Measurements from ENCODE around the gene KANK3.

Gene KANK3

DNA sequence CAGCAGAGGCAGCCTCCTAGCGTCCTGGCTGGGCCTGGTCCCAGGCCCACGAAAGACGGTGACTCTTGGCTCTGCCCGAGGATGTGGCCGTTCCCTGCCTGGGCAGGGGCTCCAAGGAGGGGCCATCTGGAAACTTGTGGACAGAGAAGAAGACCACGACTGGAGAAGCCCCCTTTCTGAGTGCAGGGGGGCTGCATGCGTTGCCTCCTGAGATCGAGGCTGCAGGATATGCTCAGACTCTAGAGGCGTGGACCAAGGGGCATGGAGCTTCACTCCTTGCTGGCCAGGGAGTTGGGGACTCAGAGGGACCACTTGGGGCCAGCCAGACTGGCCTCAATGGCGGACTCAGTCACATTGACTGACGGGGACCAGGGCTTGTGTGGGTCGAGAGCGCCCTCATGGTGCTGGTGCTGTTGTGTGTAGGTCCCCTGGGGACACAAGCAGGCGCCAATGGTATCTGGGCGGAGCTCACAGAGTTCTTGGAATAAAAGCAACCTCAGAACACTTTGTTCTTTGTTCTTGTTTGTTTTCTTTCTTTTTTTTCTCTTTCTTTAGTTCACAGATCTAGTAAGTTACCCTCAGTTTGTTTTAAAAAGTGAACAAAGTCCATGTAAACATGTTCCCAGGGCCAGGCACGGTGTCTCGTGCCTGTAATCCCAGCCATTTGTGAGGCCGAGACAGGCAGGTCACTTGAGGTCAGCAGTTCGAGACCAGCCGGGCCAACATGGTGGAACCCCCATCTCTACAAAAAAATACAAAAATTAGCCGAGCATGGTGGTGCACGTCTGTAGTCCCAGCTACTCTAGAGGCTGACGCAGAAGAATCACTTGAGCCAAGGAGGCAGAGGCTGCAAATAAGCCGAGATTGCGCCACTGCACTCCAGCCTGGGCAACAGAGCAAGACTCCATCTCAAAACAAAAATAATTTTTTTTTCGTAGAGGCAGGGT lies 31.1 kb upstream of the KANK3 start:
- no peak overlapping the region for H3K4me3 ChIP-seq (ENCODE audit: low read depth, low read length)
- DNase-seq (ENCODE audit: low read depth): peak; percentile 80
- peak; percentile 27 for TF ChIP-seq CTCF (conservative IDR thresholded peaks at IDR 0.05; ENCODE audit: low read depth, low read length)

- no peak for DNase-seq (ENCODE audit: low read depth)
- TF ChIP-seq CTCF (conservative IDR thresholded peaks at IDR 0.05; ENCODE audit: low read depth, low read length): no peak
- H3K4me3 ChIP-seq (ENCODE audit: low read depth, low read length): no peak overlapping the region
These were observed 28.1 kb upstream of the KANK3 start for GRCh38 chr19:8371011-8371804.

DNA sequence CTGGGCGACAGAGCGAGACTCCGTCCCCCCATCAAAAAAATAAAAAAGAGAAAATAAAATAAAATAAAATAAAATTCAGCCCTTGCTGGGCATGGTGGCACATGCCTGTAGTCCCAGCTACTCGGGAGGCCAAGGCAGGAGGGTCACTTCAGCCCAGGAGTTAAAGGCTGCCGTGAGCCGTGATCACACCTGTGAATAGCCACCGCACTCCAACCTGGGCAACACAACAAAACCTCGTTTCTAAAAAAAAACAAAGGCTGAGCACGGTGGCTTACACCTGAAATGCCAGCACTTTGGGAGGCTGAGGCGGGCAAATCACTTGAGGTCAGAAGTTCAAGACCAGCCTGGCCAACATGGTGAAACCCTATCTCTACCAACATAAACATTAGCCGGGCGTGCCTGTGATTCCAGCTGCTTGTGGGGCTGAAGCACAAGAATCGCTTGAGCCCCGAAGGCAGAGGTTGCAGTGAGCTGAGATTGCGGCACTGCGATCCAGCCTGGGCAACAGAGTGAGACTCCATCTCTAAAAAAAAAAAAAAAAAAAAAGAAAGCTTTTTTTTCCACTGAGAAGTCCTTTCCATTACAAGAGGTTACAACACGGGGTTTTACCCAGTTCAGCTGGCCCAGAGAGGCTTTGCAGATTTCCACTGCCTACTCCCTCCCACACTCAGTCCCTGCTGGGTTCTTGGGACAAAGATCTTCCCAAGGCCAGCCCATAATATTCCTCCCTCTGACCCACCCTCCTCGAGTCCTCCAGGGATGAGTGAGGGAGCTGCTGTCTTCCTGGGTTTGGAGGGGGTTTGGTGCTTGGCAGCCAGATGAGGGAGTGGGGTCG lies 27.3 kb upstream of the KANK3 start:
- TF ChIP-seq CTCF (conservative IDR thresholded peaks at IDR 0.05; ENCODE audit: low read depth, low read length): no peak
- H3K4me3 ChIP-seq (ENCODE audit: low read depth, low read length): no peak overlapping the region
- DNase-seq (ENCODE audit: low read depth): peak; percentile 49

- peak; percentile 99 for DNase-seq (ENCODE audit: low read depth)
- H3K4me3 ChIP-seq (ENCODE audit: low read depth, low read length): peak overlapping the region; percentile 36
- TF ChIP-seq CTCF (conservative IDR thresholded peaks at IDR 0.05; ENCODE audit: low read depth, low read length): no peak
These were observed 24.4 kb upstream of the KANK3 start for GRCh38 chr19:8367327-8368001.

- H3K4me3 ChIP-seq (ENCODE audit: low read depth, low read length): peak overlapping the region; percentile 36
- DNase-seq (ENCODE audit: low read depth): peak; percentile 89
- TF ChIP-seq CTCF (conservative IDR thresholded peaks at IDR 0.05; ENCODE audit: low read depth, low read length): no peak
These were observed 23.9 kb upstream of the KANK3 start for GRCh38 chr19:8366961-8367326.

DNA sequence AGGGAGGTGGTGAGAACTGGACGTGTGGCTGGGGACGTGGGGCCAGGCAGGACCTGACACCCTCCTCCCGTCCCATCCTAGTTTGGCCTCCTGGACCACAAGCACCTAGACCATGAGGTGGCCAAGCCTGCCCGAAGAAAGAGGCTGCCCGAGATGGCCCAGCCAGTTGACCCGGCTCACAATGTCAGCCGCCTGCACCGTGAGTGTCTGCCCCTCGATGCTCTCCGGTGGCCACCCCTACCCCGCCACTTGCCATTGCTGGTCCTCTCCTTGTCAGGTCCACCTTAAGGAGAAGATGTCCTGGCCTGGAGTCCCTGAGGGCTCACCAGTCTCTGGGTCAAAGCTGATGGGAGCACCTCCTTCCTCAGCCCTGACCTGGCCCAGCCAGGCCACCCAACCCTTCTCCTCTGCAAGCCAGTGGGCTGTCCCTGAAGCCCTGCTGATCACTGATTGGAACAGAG lies 23.1 kb upstream of the KANK3 start:
- no peak for DNase-seq (ENCODE audit: low read depth)
- TF ChIP-seq CTCF (conservative IDR thresholded peaks at IDR 0.05; ENCODE audit: low read depth, low read length): no peak
- no peak overlapping the region for H3K4me3 ChIP-seq (ENCODE audit: low read depth, low read length)
